Esophagus muscularis mucosa (tissue), 4 donors: ENCODE data around the gene NPVF. TPM values are rescaled to one million over a fixed set of nuclear protein-coding genes. Genes with fewer than 3 reads are reported as not detected.

Experiments used
- DNase-seq: peaks from one replicate; pipeline ENCODE4 v3.0.0-alpha.2; 2017; ENCODE audit errors: extremely low spot score
- H3K27ac ChIP-seq, 4 donors: fragments of 200-600 bp; sonication (generic); replicated peaks in 1 of 4; 1 replicate in 3 of 4; 2 replicates in 1 of 4; pipeline ENCODE4 v1.5.1; 2016 to 2019; ENCODE audit warnings: mild to moderate bottlenecking in 1 of 4
- H3K27me3 ChIP-seq, 4 donors: fragments of 200-600 bp; sonication (generic); one replicate each; pipeline versions ENCODE4 v1.5.1 to v1.6.0; 2016 to 2019
- H3K36me3 ChIP-seq, 4 donors: fragments of 200-600 bp; sonication (generic); one replicate each; pipeline ENCODE4 v1.5.1; 2016 to 2019
- H3K4me1 ChIP-seq, 4 donors: fragments of 200-600 bp; sonication (generic); one replicate each; pipeline ENCODE4 v1.5.1; 2016 to 2019
- H3K4me3 ChIP-seq, 4 donors: fragments of 200-600 bp; sonication (generic); 1 replicate in 2 of 4; 2 replicates in 2 of 4; pipeline ENCODE4 v1.5.1; 2016 to 2019; ENCODE audit warnings: mild to moderate bottlenecking in 4 of 4, moderate library complexity in 1 of 4
- H3K9me3 ChIP-seq, 4 donors: fragments of 200-600 bp; sonication (generic); 1 replicate in 3 of 4; 2 replicates in 1 of 4; pipeline ENCODE4 v1.5.1; 2016 to 2019
- CTCF ChIP-seq, 3 experiments: fragments of 200-600 bp in 2 of 3; fragments of 450-650 bp in 1 of 3; sonication (generic) in 2 of 3; IDR thresholded peaks; one replicate each; pipeline ENCODE4 v1.5.1; 2017 to 2019; ENCODE audit warnings: antibody characterized with exemption in 3 of 3, mild to moderate bottlenecking in 2 of 3, moderate library complexity in 1 of 3
- EP300 ChIP-seq: sonication (generic); formaldehyde crosslinking; IDR thresholded peaks from one replicate; pipeline ENCODE4 v1.6.1; 2017; ENCODE audit warnings: antibody characterized with exemption
- POLR2A ChIP-seq: fragments of 450-650 bp; IDR thresholded peaks from one replicate; pipeline ENCODE4 v1.6.1; 2017; ENCODE audit warnings: antibody characterized with exemption, moderate library complexity, mild to moderate bottlenecking, low read depth
- POLR2AphosphoS5 ChIP-seq, 2 donors: sonication (generic); formaldehyde crosslinking; IDR thresholded peaks; one replicate each; pipeline ENCODE4 v1.6.1; 2017; ENCODE audit warnings: antibody characterized with exemption in 2 of 2
- WGBS: methylation state at CpG from one replicate; pipeline ENCODE4 v1.1.5; 2018; 5-methylcytosine and 5-hydroxymethylcytosine counted together
- intact Hi-C: fragments of 100-400 bp; cut with DNase I; formaldehyde crosslinking; loops from one replicate; pipeline ENCODE4 v1.15.1; 2023
- total RNA-seq, 4 donors: library from RNA; depleted of rRNA; stranded (reverse); fragments of >200 nt; gene quantifications; one replicate each; pipeline versions ENCODE4 v1.1.0 to v1.2.1, GENCODE V29; 2016

Gene NPVF
- total RNA-seq, 4 donors from 2014 or later: not detected

- Histone ChIP-seq H3K4me1 (no peaks in the 10 kb centered on the region), H3K4me3 (no peak overlapping the region), H3K27ac (no peak overlapping the region), H3K36me3 (no peaks in the 10 kb centered on the region), H3K27me3 (peaks cover 0 to 8% (median 0%) of the 10 kb centered on the region in 4 donors), H3K9me3 (peaks cover 0 to 9% (median 8%) of the 10 kb centered on the region in 4 donors)
- 65% methylated on average over 1 of the region's 1 CpG for WGBS
- intact Hi-C loops: no loop called here
- no peak for TF ChIP-seq POLR2AphosphoS5 (IDR thresholded peaks at IDR 0.05)
- no peak for TF ChIP-seq POLR2A
- no peak for TF ChIP-seq EP300
- no peak for TF ChIP-seq CTCF (IDR thresholded peaks at IDR 0.05)
- no peak for DNase-seq
Measured at GRCh38 chr7:25208525-25209221, 19.6 kb downstream of the NPVF start.

- Histone ChIP-seq H3K27me3 (peaks cover 0 to 8% (median 0%) of the 10 kb centered on the region in 4 donors), H3K4me3 (no peak overlapping the region), H3K9me3 (peaks cover 0 to 9% (median 8%) of the 10 kb centered on the region in 4 donors), H3K36me3 (no peaks in the 10 kb centered on the region), H3K27ac (no peak overlapping the region), H3K4me1 (no peaks in the 10 kb centered on the region)
- intact Hi-C loops: no loop called here
- WGBS: 90% methylated on average over 3 of the region's 3 CpGs
- TF ChIP-seq CTCF (IDR thresholded peaks at IDR 0.05) (no peak), POLR2A (no peak), EP300 (no peak), POLR2AphosphoS5 (IDR thresholded peaks at IDR 0.05) (no peak)
- DNase-seq: no peak
Measured at GRCh38 chr7:25207887-25208286, 20.4 kb downstream of the NPVF start.

GRCh38 chr7:25206765-25207164 lies 21.5 kb downstream of the NPVF start:
- H3K9me3 ChIP-seq: peaks cover 0 to 9% (median 8%) of the 10 kb centered on the region in 4 donors
- intact Hi-C loops: no loop called here
- WGBS: 86% methylated on average over 3 of the region's 3 CpGs
- H3K27ac ChIP-seq: no peak overlapping the region
- H3K27me3 ChIP-seq: peaks cover 0 to under 1% (median 0%) of the 10 kb centered on the region in 4 donors
- no peaks in the 10 kb centered on the region for H3K36me3 ChIP-seq
- H3K4me1 ChIP-seq: no peaks in the 10 kb centered on the region
- DNase-seq: no peak
- TF ChIP-seq CTCF (IDR thresholded peaks at IDR 0.05) (no peak), EP300 (no peak), POLR2AphosphoS5 (IDR thresholded peaks at IDR 0.05) (no peak), POLR2A (no peak)
- H3K4me3 ChIP-seq: no peak overlapping the region

GRCh38 chr7:25196132-25196896 lies 32.0 kb downstream of the NPVF start:
- H3K36me3 ChIP-seq: no peaks in the 10 kb centered on the region
- intact Hi-C loops: no loop called here
- H3K27me3 ChIP-seq: no peaks in the 10 kb centered on the region
- TF ChIP-seq POLR2AphosphoS5 (IDR thresholded peaks at IDR 0.05) (no peak), CTCF (IDR thresholded peaks at IDR 0.05) (no peak), EP300 (no peak), POLR2A (no peak)
- DNase-seq: no peak
- no peaks in the 10 kb centered on the region for H3K4me1 ChIP-seq
- 60% methylated on average over 5 of the region's 5 CpGs for WGBS
- no peaks in the 10 kb centered on the region for H3K9me3 ChIP-seq
- H3K4me3 ChIP-seq: no peak overlapping the region
- no peak overlapping the region for H3K27ac ChIP-seq
